OCI-LY1 (cell line): ENCODE data around the gene PTPN14.

Experiments used
- H2AFZ ChIP-seq: fragments of 200-600 bp; sonication (generic), shearing (Covaris generic); 2 replicates; pipeline ENCODE4 v1.6.0; 2014; ENCODE audit warnings: antibody characterized with exemption, mild to moderate bottlenecking, low read length
- H3F3A ChIP-seq: fragments of 200-600 bp; sonication (generic), shearing (Covaris generic); 2 replicates; pipeline ENCODE4 v1.6.0; 2014; ENCODE audit warnings: mild to moderate bottlenecking, antibody characterized with exemption, low read length, moderate library complexity; ENCODE audit not compliant: insufficient read depth
- H3K27ac ChIP-seq: fragments of 200-600 bp; sonication (generic); 2 replicates; pipeline ENCODE4 v1.5.1; 2014; ENCODE audit warnings: low read length, mixed run types, mild to moderate bottlenecking, low read depth; ENCODE audit not compliant: poor library complexity, severe bottlenecking
- H3K27me3 ChIP-seq: fragments of 200-600 bp; sonication (generic); 2 replicates; pipeline ENCODE4 v1.6.0; 2014; ENCODE audit warnings: antibody characterized with exemption, mild to moderate bottlenecking, low read length, moderate library complexity; ENCODE audit not compliant: insufficient read depth
- H3K36me3 ChIP-seq: fragments of 200-600 bp; sonication (generic); 2 replicates; pipeline ENCODE4 v1.6.1; 2014; ENCODE audit warnings: mild to moderate bottlenecking, antibody characterized with exemption, low read length, moderate library complexity, mixed read lengths; ENCODE audit not compliant: insufficient read depth
- H3K4me1 ChIP-seq: fragments of 200-600 bp; sonication (generic); 2 replicates; pipeline ENCODE4 v1.5.1; 2014; ENCODE audit warnings: mild to moderate bottlenecking, low read length, moderate library complexity; ENCODE audit not compliant: insufficient read depth, severe bottlenecking
- H3K4me2 ChIP-seq: fragments of 200-600 bp; sonication (generic), shearing (Covaris generic); 2 replicates; pipeline ENCODE4 v1.6.1; 2014; ENCODE audit warnings: low read length
- H3K4me3 ChIP-seq: fragments of 200-600 bp; sonication (generic); 2 replicates; pipeline ENCODE4 v1.5.1; 2014; ENCODE audit warnings: low read length, low read depth, mild to moderate bottlenecking, mixed read lengths; ENCODE audit not compliant: poor library complexity, severe bottlenecking
- H3K79me2 ChIP-seq: fragments of 200-600 bp; shearing (Covaris generic); 2 replicates; pipeline ENCODE4 v1.6.1; 2016; ENCODE audit warnings: mixed run types, low read length, mixed read lengths; ENCODE audit not compliant: insufficient read depth
- H3K9ac ChIP-seq: fragments of 200-600 bp; sonication (generic), shearing (Covaris generic); 2 replicates; pipeline ENCODE4 v1.6.1; 2014; ENCODE audit warnings: mild to moderate bottlenecking, low read length, mixed read lengths
- H3K9me2 ChIP-seq: fragments of 200-600 bp; sonication (generic), shearing (Covaris generic); 2 replicates; pipeline ENCODE4 v1.6.1; 2014; ENCODE audit warnings: low read depth, mild to moderate bottlenecking, low read length, mixed read lengths
- H3K9me3 ChIP-seq: fragments of 200-600 bp; shearing (Covaris generic); 2 replicates; pipeline ENCODE4 v1.6.1; 2014; ENCODE audit warnings: low read length, mixed read lengths
- H4K20me1 ChIP-seq: fragments of 200-600 bp; sonication (generic), shearing (Covaris generic); 2 replicates; pipeline ENCODE4 v1.6.0; 2016; ENCODE audit warnings: mild to moderate bottlenecking, low read length; ENCODE audit not compliant: insufficient read depth
- EZH2 ChIP-seq: fragments of 200-600 bp; sonication (generic), shearing (Covaris generic); IDR thresholded peaks from 2 replicates; pipeline ENCODE4 v1.8.0; 2017; ENCODE audit warnings: borderline replicate concordance, mixed run types, mild to moderate bottlenecking, antibody characterized with exemption, low read length, moderate library complexity, mixed read lengths
- TF ChIP-seq, protein P1 (sequence below): fragments of 200-600 bp; sonication (generic), shearing (Covaris generic); IDR thresholded peaks from 2 replicates; pipeline ENCODE4 v1.5.1; 2017; ENCODE audit warnings: mild to moderate bottlenecking, antibody characterized with exemption, low read length, moderate library complexity, mixed read lengths

PTPN14 gene

DNA sequence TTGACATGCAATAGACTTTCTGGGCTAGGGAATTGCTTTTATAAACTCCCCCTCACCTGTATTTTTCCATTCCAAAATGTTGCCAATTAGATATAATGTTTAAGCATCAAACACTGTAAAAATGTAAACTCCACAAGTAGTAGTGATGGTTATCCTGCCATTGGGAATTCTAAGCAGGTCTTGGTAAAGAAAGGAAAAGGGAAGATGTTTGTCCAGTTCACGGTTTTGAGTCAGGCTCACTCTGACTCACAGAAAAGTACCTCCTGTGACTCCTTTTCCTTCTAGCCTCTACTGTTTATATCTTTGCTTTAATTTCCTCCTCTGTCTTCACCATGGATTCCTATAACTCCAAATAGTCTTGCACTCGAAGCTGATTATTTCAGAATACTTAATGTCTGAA, 19.0 kb upstream of the PTPN14 start:
- Histone ChIP-seq H3F3A (no peaks in the 10 kb centered on the region), H4K20me1 (no peaks in the 10 kb centered on the region), H3K9me3 (no peaks in the 10 kb centered on the region), H3K27ac (no peak overlapping the region), H3K79me2 (no peaks in the 10 kb centered on the region), H2AFZ (no peak overlapping the region), H3K9me2 (no peaks in the 10 kb centered on the region), H3K27me3 (no peaks in the 10 kb centered on the region), H3K9ac (no peak overlapping the region), H3K4me2 (no peak overlapping the region), H3K36me3 (no peaks in the 10 kb centered on the region), H3K4me1 (no peaks in the 10 kb centered on the region), H3K4me3 (no peak overlapping the region)
- no peak for TF ChIP-seq EZH2
- TF ChIP-seq, protein P1, sequence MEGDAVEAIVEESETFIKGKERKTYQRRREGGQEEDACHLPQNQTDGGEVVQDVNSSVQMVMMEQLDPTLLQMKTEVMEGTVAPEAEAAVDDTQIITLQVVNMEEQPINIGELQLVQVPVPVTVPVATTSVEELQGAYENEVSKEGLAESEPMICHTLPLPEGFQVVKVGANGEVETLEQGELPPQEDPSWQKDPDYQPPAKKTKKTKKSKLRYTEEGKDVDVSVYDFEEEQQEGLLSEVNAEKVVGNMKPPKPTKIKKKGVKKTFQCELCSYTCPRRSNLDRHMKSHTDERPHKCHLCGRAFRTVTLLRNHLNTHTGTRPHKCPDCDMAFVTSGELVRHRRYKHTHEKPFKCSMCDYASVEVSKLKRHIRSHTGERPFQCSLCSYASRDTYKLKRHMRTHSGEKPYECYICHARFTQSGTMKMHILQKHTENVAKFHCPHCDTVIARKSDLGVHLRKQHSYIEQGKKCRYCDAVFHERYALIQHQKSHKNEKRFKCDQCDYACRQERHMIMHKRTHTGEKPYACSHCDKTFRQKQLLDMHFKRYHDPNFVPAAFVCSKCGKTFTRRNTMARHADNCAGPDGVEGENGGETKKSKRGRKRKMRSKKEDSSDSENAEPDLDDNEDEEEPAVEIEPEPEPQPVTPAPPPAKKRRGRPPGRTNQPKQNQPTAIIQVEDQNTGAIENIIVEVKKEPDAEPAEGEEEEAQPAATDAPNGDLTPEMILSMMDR: no peak

GRCh38 chr1:214569357-214570004, 18.1 kb upstream of the PTPN14 start:
- Histone ChIP-seq H3K4me1 (no peaks in the 10 kb centered on the region), H3K27me3 (no peaks in the 10 kb centered on the region), H3K9me2 (no peaks in the 10 kb centered on the region), H3K36me3 (no peaks in the 10 kb centered on the region), H2AFZ (no peak overlapping the region), H3K9ac (no peak overlapping the region), H3K9me3 (no peaks in the 10 kb centered on the region), H3K27ac (no peak overlapping the region), H3F3A (no peaks in the 10 kb centered on the region), H3K4me3 (no peak overlapping the region), H3K4me2 (no peak overlapping the region), H3K79me2 (no peaks in the 10 kb centered on the region), H4K20me1 (no peaks in the 10 kb centered on the region)
- no peak for TF ChIP-seq EZH2
- TF ChIP-seq, protein P1: no peak

- no peaks in the 10 kb centered on the region for H3F3A ChIP-seq
- no peaks in the 10 kb centered on the region for H3K36me3 ChIP-seq
These were observed 16.9 kb upstream of the PTPN14 start for GRCh38 chr1:214568328-214568727.

More at GRCh38 chr1:214568328-214568727, 16.9 kb upstream of the PTPN14 start:
- Histone ChIP-seq H4K20me1 (no peaks in the 10 kb centered on the region), H3K9me3 (no peaks in the 10 kb centered on the region), H3K9ac (no peak overlapping the region), H3K27me3 (no peaks in the 10 kb centered on the region), H3K27ac (no peak overlapping the region), H3K4me1 (no peaks in the 10 kb centered on the region), H3K9me2 (no peaks in the 10 kb centered on the region), H2AFZ (no peak overlapping the region), H3K4me2 (no peak overlapping the region), H3K4me3 (no peak overlapping the region), H3K79me2 (no peaks in the 10 kb centered on the region)
- TF ChIP-seq EZH2: no peak
- TF ChIP-seq, protein P1: no peak
